CD4-positive, CD25-positive, alpha-beta regulatory T cell (primary cell): ENCODE results near the gene IMPG1. TPM values are rescaled to one million over a fixed set of nuclear protein-coding genes. Genes with fewer than 3 reads are reported as not detected.

Experiments
- ATAC-seq, 2 donors: fragments of 150-1000 bp; cut with Tn5 transposase; one replicate each; pipeline ENCODE4 v1.10.0; 2021; ENCODE audit warnings: low read depth in 2 of 2, moderate number of reproducible peaks in 2 of 2, moderate library complexity in 1 of 2
- DNase-seq, 3 donors: peaks; one replicate each; pipeline versions ENCODE4 v3.0.0 to v3.0.0-alpha.2; 2012 to 2022; ENCODE audit warnings: mixed read lengths in 1 of 3
- H3K27ac ChIP-seq: one replicate; pipeline ENCODE4 v1.7.0; 2013; ENCODE audit warnings: mild to moderate bottlenecking, low read length; ENCODE audit not compliant: insufficient read depth, poor library complexity, severe bottlenecking
- H3K27me3 ChIP-seq: one replicate; pipeline ENCODE4 v1.7.0; 2013; ENCODE audit warnings: low read length; ENCODE audit not compliant: control insufficient read depth, insufficient read depth
- H3K36me3 ChIP-seq: one replicate; pipeline ENCODE4 v1.7.0; 2013; ENCODE audit warnings: mild to moderate bottlenecking, low read length, moderate library complexity; ENCODE audit not compliant: control insufficient read depth, insufficient read depth
- H3K4me1 ChIP-seq: 2 replicates; pipeline ENCODE4 v1.7.0; 2013; ENCODE audit warnings: mild to moderate bottlenecking, low read length; ENCODE audit not compliant: insufficient read depth, control insufficient read depth, poor library complexity, severe bottlenecking
- H3K4me3 ChIP-seq: one replicate; pipeline ENCODE4 v1.7.0; 2013; ENCODE audit warnings: low read depth, mild to moderate bottlenecking, low read length, moderate library complexity
- H3K9me3 ChIP-seq, 2 experiments: 1 replicate in 1 of 2; 2 replicates in 1 of 2; pipeline ENCODE4 v1.7.0; 2013; ENCODE audit warnings: low read length in 2 of 2, mild to moderate bottlenecking in 1 of 2, moderate library complexity in 1 of 2; ENCODE audit not compliant: control insufficient read depth in 2 of 2
- H3K27ac Mint-ChIP-seq, 3 donors: one replicate each; pipeline ENCODE4 v1.8.0; 2020 to 2022; ENCODE audit warnings: mild to moderate bottlenecking in 3 of 3, mixed read lengths in 3 of 3, moderate library complexity in 2 of 3
- H3K27me3 Mint-ChIP-seq: one replicate; pipeline ENCODE4 v1.8.0; 2022; ENCODE audit warnings: mild to moderate bottlenecking, mixed read lengths
- H3K36me3 Mint-ChIP-seq: one replicate; pipeline ENCODE4 v1.8.0; 2020; ENCODE audit warnings: mixed read lengths
- H3K4me1 Mint-ChIP-seq, 4 donors: one replicate each; pipeline ENCODE4 v1.8.0; 2020 to 2022; ENCODE audit warnings: mixed read lengths in 4 of 4, mild to moderate bottlenecking in 1 of 4
- H3K4me3 Mint-ChIP-seq, 4 donors: one replicate each; pipeline ENCODE4 v1.8.0; 2020 to 2022; ENCODE audit warnings: mild to moderate bottlenecking in 4 of 4, mixed read lengths in 4 of 4, moderate library complexity in 3 of 4
- H3K9me3 Mint-ChIP-seq, 7 donors: one replicate each; pipeline ENCODE4 v1.8.0; 2020 to 2022; ENCODE audit warnings: mixed read lengths in 7 of 7, mild to moderate bottlenecking in 3 of 7, moderate library complexity in 2 of 7
- polyA plus RNA-seq, 4 donors: library from polyadenylated mRNA; unstranded; fragments of 300-500 nt; fragmentation: Illumina TruSeq; gene quantifications; one replicate each; pipeline ENCODE4 v1.2.3, GENCODE V29; 2021
- total RNA-seq: library from RNA; stranded (reverse); gene quantifications from one replicate; pipeline ENCODE4 v1.2.3, GENCODE V29; 2022

IMPG1 gene, protein sequence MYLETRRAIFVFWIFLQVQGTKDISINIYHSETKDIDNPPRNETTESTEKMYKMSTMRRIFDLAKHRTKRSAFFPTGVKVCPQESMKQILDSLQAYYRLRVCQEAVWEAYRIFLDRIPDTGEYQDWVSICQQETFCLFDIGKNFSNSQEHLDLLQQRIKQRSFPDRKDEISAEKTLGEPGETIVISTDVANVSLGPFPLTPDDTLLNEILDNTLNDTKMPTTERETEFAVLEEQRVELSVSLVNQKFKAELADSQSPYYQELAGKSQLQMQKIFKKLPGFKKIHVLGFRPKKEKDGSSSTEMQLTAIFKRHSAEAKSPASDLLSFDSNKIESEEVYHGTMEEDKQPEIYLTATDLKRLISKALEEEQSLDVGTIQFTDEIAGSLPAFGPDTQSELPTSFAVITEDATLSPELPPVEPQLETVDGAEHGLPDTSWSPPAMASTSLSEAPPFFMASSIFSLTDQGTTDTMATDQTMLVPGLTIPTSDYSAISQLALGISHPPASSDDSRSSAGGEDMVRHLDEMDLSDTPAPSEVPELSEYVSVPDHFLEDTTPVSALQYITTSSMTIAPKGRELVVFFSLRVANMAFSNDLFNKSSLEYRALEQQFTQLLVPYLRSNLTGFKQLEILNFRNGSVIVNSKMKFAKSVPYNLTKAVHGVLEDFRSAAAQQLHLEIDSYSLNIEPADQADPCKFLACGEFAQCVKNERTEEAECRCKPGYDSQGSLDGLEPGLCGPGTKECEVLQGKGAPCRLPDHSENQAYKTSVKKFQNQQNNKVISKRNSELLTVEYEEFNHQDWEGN
- total RNA-seq (not detected), polyA plus RNA-seq (not detected)

DNA sequence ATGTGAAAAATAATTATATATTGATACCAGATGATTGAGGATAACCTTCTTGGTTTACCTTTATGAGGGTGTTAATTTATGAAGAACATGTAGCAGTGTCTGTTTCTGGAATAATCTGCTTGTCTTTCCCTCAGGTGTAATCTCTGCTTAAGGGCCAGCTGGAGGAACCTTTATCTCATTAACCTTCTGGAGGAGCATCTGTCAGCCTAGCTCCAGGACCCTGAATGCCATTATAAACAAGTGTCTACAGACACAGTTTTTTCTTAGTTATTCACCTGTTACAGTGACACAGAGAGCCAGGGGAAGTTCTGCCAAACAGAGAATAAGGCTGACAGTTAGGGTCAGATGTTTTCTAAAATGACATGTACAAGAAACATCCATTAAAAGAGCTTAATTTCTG lies at the start of gene IMPG1:
TSS of gene IMPG1 (minus strand) at position 101 of the 400 bp plus-strand sequence. CDS start 174 bp downstream, outside the sequence.
- H3K27ac ChIP-seq: no peak within 1 kb of the TSS
- no peak within 1 kb of the TSS for H3K4me3 Mint-ChIP-seq
- no peaks in the 10 kb centered on the region for H3K27me3 ChIP-seq
- no peak within 1 kb of the TSS for H3K27ac Mint-ChIP-seq
- no peaks in the 10 kb centered on the region for H3K4me1 Mint-ChIP-seq
- H3K9me3 ChIP-seq: no peaks in the 10 kb centered on the region
- H3K4me3 ChIP-seq: no peak within 1 kb of the TSS
- H3K27me3 Mint-ChIP-seq: no peaks in the 10 kb centered on the region
- H3K36me3 Mint-ChIP-seq: no peaks in the 10 kb centered on the region
- H3K4me1 ChIP-seq: no peaks in the 10 kb centered on the region
- H3K36me3 ChIP-seq: no peaks in the 10 kb centered on the region
- DNase-seq: no peak
- no peak for ATAC-seq
- H3K9me3 Mint-ChIP-seq: peaks cover 3 to 27% (median 5%) of the 10 kb centered on the region in 7 donors

DNA sequence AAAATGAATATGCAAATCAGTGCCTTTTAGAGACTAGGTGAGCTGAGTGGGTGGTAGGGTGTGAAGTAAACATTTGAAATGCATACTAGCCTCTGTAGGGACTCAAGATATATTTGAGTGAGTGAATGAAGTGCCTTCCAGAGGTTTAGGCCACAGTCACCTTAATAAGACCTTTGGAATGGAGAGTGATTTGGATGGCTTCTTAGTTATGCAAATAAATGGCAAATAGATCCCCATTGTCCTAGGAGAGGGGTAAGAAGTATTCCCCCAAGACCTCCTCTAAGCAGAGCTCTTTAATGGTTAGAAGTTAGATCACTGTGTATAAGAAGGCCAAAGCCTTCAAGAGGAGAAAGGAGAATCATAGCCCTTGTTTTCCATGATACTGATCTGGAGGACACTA lies 47.8 kb upstream of the IMPG1 start:
- Histone ChIP-seq H3K4me1 (no peaks in the 10 kb centered on the region), H3K4me3 (no peak overlapping the region), H3K9me3 (peaks cover 0 to 2% of the 10 kb centered on the region in 2 experiments), H3K27me3 (no peaks in the 10 kb centered on the region), H3K36me3 (no peaks in the 10 kb centered on the region), H3K27ac (no peak overlapping the region)
- Mint-ChIP-seq H3K4me3 (no peak overlapping the region), H3K36me3 (no peaks in the 10 kb centered on the region), H3K27me3 (no peaks in the 10 kb centered on the region), H3K4me1 (no peaks in the 10 kb centered on the region), H3K27ac (no peak overlapping the region), H3K9me3 (peaks cover 5 to 19% (median 7%) of the 10 kb centered on the region in 7 donors)
- DNase-seq: no peak
- ATAC-seq: no peak

DNA sequence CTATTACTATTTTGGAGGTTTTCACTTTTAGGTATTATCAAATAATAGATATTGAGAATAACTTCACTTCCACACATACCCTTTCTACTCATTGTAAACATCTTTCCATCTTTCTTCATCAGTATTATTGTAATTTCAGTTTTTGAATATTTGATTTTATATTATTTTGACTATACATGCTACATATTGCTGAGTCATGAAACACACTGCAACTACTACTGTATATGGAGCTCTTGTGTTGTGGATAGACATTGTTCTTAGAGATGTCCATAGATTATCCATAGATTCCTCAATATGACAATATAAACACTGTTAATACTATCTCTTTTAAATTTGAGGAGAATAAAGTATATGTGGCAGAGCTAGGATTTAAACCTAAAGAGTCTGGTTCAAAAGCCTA lies 819 bp upstream of the IMPG1 start:
- no peak overlapping the region for H3K4me3 Mint-ChIP-seq
- no peaks in the 10 kb centered on the region for H3K4me1 Mint-ChIP-seq
- Histone ChIP-seq H3K27me3 (no peaks in the 10 kb centered on the region), H3K36me3 (no peaks in the 10 kb centered on the region), H3K4me1 (no peaks in the 10 kb centered on the region), H3K9me3 (no peaks in the 10 kb centered on the region), H3K27ac (no peak overlapping the region), H3K4me3 (no peak overlapping the region)
- DNase-seq (no peak), ATAC-seq (no peak)
- no peak overlapping the region for H3K27ac Mint-ChIP-seq
- H3K36me3 Mint-ChIP-seq: no peaks in the 10 kb centered on the region
- H3K27me3 Mint-ChIP-seq: no peaks in the 10 kb centered on the region
- peaks cover 3 to 20% (median 7%) of the 10 kb centered on the region in 7 donors for H3K9me3 Mint-ChIP-seq

DNA sequence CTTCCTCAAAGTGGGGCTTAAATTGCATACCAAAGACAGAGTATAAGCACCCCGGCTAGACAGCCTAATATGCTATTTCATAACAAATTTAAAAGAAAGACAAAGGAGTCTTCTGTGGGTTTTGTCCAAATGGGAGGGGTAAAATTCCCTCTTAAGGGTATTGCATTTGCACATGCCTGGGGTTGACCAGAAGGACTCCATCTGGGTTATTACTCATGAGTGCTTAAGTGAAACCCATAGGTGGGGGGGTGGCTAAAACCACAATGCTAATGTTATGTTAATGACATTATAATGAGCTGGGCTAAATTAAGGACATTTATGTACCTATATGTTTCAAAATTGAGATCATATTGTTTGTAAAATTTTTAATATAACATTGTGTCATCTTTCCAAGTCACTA lies 15.0 kb downstream of the IMPG1 start:
- Mint-ChIP-seq H3K4me3 (no peak overlapping the region), H3K27ac (no peak overlapping the region), H3K27me3 (no peaks in the 10 kb centered on the region), H3K36me3 (no peaks in the 10 kb centered on the region), H3K4me1 (no peaks in the 10 kb centered on the region), H3K9me3 (peaks cover 1 to 7% (median 5%) of the 10 kb centered on the region in 7 donors)
- Histone ChIP-seq H3K4me3 (no peak overlapping the region), H3K27me3 (no peaks in the 10 kb centered on the region), H3K9me3 (no peaks in the 10 kb centered on the region), H3K4me1 (no peaks in the 10 kb centered on the region), H3K36me3 (no peaks in the 10 kb centered on the region), H3K27ac (no peak overlapping the region)
- ATAC-seq (no peak), DNase-seq (no peak)

DNA sequence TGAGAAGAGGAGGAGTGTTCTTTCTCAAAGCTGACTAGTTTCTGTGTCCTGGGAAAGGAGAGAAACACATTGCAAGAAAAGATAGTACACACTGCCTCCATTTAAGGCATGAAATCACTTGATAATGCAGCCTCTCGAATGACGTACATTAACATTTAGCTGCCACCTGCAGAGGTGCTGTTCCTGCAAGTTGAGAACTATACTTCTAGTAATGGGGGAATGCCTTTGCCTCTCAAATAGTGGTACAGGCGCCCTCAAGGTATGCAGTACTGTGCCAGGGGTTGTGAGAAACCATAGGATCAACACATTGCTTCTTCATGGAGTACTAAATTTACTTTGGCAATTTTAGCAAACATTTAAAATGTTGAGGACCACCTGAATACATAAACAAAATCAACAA lies 20.1 kb downstream of the IMPG1 start:
- no peak for DNase-seq
- H3K4me3 Mint-ChIP-seq: no peak overlapping the region

DNA sequence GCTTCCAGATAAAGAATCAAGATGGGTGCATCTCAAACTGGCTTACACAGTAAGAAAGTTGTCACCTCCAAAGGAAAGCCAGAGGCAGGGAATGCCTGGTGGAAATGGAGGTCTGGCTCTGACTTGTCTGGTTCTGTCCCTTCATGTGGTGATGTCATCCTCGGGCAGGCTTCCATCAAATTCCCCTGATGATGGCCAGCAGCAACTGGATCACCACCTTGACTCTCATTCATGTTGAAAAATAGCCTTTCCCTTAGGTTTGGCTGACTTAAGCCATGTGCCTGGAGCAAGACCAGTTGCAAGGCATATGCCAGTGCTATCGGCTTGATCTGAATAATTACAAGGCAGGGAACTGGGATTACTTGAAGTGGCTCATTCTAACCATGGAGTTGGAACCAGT lies 28.8 kb downstream of the IMPG1 start:
- Histone ChIP-seq H3K36me3 (no peaks in the 10 kb centered on the region), H3K4me1 (no peaks in the 10 kb centered on the region), H3K4me3 (no peak overlapping the region), H3K27me3 (no peaks in the 10 kb centered on the region), H3K9me3 (no peaks in the 10 kb centered on the region), H3K27ac (no peak overlapping the region)
- DNase-seq (no peak), ATAC-seq (no peak)
- Mint-ChIP-seq H3K4me1 (no peaks in the 10 kb centered on the region), H3K9me3 (peaks cover 2 to 29% (median 5%) of the 10 kb centered on the region in 7 donors), H3K4me3 (no peak overlapping the region), H3K27ac (no peak overlapping the region), H3K27me3 (no peaks in the 10 kb centered on the region), H3K36me3 (no peaks in the 10 kb centered on the region)

More for the DNA sequence above, 20.1 kb downstream of the IMPG1 start:
- H3K9me3 ChIP-seq: no peaks in the 10 kb centered on the region
- H3K4me3 ChIP-seq: no peak overlapping the region
- Mint-ChIP-seq H3K36me3 (no peaks in the 10 kb centered on the region), H3K27ac (no peak overlapping the region), H3K27me3 (no peaks in the 10 kb centered on the region), H3K4me1 (no peaks in the 10 kb centered on the region), H3K9me3 (peaks cover 0 to 16% (median 7%) of the 10 kb centered on the region in 7 donors)
- ATAC-seq: no peak
- no peaks in the 10 kb centered on the region for H3K27me3 ChIP-seq
- H3K27ac ChIP-seq: no peak overlapping the region
- no peaks in the 10 kb centered on the region for H3K4me1 ChIP-seq
- no peaks in the 10 kb centered on the region for H3K36me3 ChIP-seq

DNA sequence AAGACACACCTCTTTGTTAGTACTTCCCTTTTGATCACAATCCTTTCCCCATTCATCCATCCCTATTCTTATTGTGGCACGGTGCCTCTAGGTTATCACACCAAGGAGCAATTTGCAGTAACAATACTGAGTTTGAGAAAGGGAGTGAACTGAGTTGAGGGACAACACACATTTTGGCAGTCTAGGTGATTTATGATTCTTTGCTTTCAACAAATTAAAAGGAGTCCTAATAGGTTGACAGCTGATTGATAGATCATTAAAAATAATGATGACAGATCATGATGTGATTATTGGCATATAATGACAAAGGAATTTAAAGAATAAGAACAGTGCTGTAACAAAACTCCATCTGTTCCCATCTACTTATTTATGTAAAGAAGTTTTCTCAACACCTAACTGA lies 36.7 kb downstream of the IMPG1 start:
- no peak overlapping the region for H3K27ac ChIP-seq
- Mint-ChIP-seq H3K4me3 (no peak overlapping the region), H3K9me3 (peaks cover 0 to 14% (median 2%) of the 10 kb centered on the region in 7 donors), H3K4me1 (no peaks in the 10 kb centered on the region), H3K27ac (no peak overlapping the region), H3K36me3 (no peaks in the 10 kb centered on the region), H3K27me3 (no peaks in the 10 kb centered on the region)
- no peaks in the 10 kb centered on the region for H3K4me1 ChIP-seq
- H3K27me3 ChIP-seq: no peaks in the 10 kb centered on the region
- DNase-seq (no peak), ATAC-seq (no peak)
- H3K4me3 ChIP-seq: no peak overlapping the region
- no peaks in the 10 kb centered on the region for H3K36me3 ChIP-seq
- no peaks in the 10 kb centered on the region for H3K9me3 ChIP-seq
